ENCODE data around the gene PABPC1L. TPM values are rescaled to one million over a fixed set of nuclear protein-coding genes. Genes with fewer than 3 reads are reported as not detected.

PABPC1L gene
- total RNA-seq, 1 donor from 2014 or later = 61.1 TPM

DNA sequence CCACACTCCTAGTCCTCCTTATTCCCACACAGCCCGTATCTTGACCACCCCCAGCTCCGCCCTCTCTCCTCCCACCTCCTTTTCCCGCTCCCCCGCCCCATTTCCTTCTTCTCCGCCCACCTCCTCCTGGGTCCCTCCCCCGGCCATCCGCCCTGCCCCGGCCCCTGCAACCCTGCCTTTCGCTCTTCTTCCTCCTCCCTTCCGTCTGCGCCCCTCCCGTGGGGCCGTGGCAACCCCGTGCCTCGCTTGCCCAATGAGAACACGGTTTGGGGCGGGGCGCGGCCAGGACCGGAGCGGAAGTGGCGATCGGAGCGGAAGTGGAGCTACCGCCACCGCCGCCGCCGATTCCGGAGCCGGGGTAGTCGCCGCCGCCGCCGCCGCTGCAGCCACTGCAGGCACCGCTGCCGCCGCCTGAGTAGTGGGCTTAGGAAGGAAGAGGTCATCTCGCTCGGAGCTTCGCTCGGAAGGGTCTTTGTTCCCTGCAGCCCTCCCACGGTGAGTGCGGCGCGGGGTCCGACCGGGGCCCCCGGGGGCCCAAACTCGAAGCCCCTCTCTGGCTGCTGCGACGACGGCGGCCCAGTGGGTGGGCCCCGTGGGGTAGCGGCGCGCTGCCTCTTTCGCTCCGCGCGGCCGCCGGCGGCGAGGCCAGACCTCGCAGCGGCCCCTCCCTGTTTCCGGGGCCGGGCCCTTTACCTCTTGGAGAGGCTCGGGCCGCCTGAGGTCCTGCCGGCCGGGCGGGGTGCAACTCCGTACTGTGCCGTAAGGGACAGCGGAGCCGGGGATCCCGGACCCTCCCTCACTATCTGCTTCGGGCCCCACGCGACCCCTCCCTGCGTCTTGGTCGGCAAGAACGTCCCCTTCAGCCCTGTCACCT lies 24.2 kb upstream of the PABPC1L start, which contains the start of gene YWHAB:
YWHAB (plus strand) TSS at position 314 of the 874 bp plus-strand sequence. CDS start 15,829 bp downstream, outside the sequence.
- POLR2A ChIA-PET = interaction anchor here (0.5 to 1.6 kb wide), 19 partner anchors 10 to 1295 kb away, joined by 3 to 12 read pairs (median 3); partner anchors contain the start of genes IFT52, PABPC1L, TOMM34 and TTPAL
- DNase-seq (peak; percentile 96), ATAC-seq (ENCODE audit: low read depth) (peak; percentile 98)
- Mint-ChIP-seq H3K9me3 (no peaks in the 10 kb centered on the region), H3K27me3 (no peaks in the 10 kb centered on the region), H3K4me1 (peaks cover 60% of the 10 kb centered on the region), H3K27ac (peak within 1 kb of the TSS; percentile 91), H3K4me3 (peak within 1 kb of the TSS; percentile 94), H3K36me3 (ENCODE audit: low read depth) (peaks cover 29% of the 10 kb centered on the region)
- intact Hi-C loops (cut with micrococcal nuclease) = loop anchor here (1.0 to 10.0 kb wide), 11 partner anchors 11 to 1799 kb away; partner anchors contain the start of genes PABPC1L, PKIG, SERINC3 and SRSF6
- CTCF ChIA-PET = interaction anchor here (1.0 kb wide), 1 partner anchor 99 kb away, joined by 3 read pairs; no protein-coding TSS in a partner anchor
- TF ChIP-seq, protein P1, sequence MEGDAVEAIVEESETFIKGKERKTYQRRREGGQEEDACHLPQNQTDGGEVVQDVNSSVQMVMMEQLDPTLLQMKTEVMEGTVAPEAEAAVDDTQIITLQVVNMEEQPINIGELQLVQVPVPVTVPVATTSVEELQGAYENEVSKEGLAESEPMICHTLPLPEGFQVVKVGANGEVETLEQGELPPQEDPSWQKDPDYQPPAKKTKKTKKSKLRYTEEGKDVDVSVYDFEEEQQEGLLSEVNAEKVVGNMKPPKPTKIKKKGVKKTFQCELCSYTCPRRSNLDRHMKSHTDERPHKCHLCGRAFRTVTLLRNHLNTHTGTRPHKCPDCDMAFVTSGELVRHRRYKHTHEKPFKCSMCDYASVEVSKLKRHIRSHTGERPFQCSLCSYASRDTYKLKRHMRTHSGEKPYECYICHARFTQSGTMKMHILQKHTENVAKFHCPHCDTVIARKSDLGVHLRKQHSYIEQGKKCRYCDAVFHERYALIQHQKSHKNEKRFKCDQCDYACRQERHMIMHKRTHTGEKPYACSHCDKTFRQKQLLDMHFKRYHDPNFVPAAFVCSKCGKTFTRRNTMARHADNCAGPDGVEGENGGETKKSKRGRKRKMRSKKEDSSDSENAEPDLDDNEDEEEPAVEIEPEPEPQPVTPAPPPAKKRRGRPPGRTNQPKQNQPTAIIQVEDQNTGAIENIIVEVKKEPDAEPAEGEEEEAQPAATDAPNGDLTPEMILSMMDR (IDR thresholded peaks at IDR 0.05) = no peak

DNA sequence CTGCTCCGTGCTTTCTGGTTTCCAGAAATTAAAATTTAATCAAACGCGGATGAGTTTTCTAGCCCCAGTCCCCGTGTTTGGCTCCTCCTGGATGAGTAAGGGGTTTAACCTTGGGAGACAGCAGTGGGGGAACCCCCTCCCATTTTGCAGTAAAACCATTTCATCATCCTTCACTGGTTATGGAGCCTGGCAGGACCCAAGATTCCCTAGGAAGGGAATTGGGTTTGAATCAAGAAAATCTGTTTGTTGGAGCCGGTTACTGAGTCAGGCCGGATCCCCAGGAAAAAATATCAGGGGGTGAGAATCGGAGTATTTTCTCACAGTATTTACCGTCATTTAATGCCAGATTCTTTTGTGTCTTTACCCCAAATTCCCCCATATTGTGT lies 23.6 kb upstream of the PABPC1L start:
- POLR2A ChIA-PET = interaction anchor here (0.5 to 1.6 kb wide), 3 partner anchors 23 to 899 kb away, joined by 4 to 12 read pairs (median 12); partner anchors contain the start of gene PABPC1L
- CTCF ChIA-PET = no interaction called here
- TF ChIP-seq, protein P1 (IDR thresholded peaks at IDR 0.05) = no peak
- intact Hi-C loops (cut with micrococcal nuclease) = loop anchor here (1.0 to 10.0 kb wide), 8 partner anchors 10 to 1799 kb away; partner anchors contain the start of genes PABPC1L, PKIG, SRSF6 and STK4
- Mint-ChIP-seq H3K27me3 (no peaks in the 10 kb centered on the region), H3K36me3 (ENCODE audit: low read depth) (peaks cover 33% of the 10 kb centered on the region), H3K27ac (peak overlapping the region; percentile 87), H3K9me3 (no peaks in the 10 kb centered on the region), H3K4me3 (peak overlapping the region; percentile 94), H3K4me1 (peaks cover 66% of the 10 kb centered on the region)
- ATAC-seq (ENCODE audit: low read depth) (no peak), DNase-seq (no peak)

DNA sequence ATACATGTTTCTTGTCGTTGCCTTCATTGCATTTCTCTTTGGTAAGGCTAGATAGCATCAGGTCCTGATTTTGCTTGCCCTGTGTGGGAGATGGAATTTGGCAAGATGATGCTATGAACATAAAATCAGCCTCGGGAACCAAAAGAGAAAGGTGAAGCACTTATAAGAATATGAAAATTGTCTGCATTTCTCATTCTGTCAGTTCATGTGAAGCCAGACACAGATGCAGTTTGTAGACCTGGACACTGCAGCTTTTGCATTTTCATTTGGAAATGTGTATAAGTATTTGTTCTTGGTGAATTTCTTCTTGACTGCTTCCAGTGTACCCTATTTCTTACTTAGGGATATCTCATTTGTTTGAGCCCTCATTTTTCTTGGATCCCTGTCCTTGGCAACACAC lies 23.0 kb upstream of the PABPC1L start:
- Mint-ChIP-seq H3K27me3 (no peaks in the 10 kb centered on the region), H3K27ac (peak overlapping the region; percentile 87), H3K4me3 (peak overlapping the region; percentile 94), H3K36me3 (ENCODE audit: low read depth) (peaks cover 36% of the 10 kb centered on the region), H3K9me3 (no peaks in the 10 kb centered on the region), H3K4me1 (peaks cover 72% of the 10 kb centered on the region)
- ATAC-seq (ENCODE audit: low read depth) (no peak), DNase-seq (no peak)
- POLR2A ChIA-PET = no interaction called here
- intact Hi-C loops (cut with micrococcal nuclease) = loop anchor here (1.0 to 10.0 kb wide), 8 partner anchors 9 to 1798 kb away; partner anchors contain the start of genes PABPC1L, PKIG, SRSF6 and STK4
- TF ChIP-seq, protein P1 (IDR thresholded peaks at IDR 0.05) = no peak
- CTCF ChIA-PET = no interaction called here

DNA sequence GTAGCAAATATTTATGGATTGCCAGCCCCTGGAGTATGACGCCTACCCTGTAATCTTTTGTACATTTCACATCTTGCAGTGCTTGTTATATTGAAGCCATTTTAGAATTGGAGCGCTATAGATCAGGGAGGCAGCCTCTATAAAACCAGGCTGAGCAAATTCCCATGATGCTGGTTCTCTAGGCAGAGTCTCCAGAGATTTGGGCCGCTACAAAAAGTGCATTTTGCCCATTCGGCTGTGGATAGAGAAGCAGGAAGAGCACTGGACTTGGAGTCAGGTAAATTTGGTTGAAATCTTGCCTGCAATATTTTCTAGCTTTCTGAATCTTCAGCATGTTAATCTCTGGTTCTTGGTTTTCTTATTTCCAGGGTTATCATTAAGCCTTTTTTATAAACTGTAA lies 22.4 kb upstream of the PABPC1L start:
- ATAC-seq (ENCODE audit: low read depth) (no peak), DNase-seq (no peak)
- H3K27ac Mint-ChIP-seq = peak overlapping the region; percentile 87
- no peaks in the 10 kb centered on the region for H3K9me3 Mint-ChIP-seq
- CTCF ChIA-PET = interaction anchor here (1.1 kb wide), 1 partner anchor 208 kb away, joined by 3 read pairs; no protein-coding TSS in a partner anchor
- H3K36me3 Mint-ChIP-seq (ENCODE audit: low read depth) = peaks cover 41% of the 10 kb centered on the region
- intact Hi-C loops (cut with micrococcal nuclease) = loop anchor here (2.0 to 10.0 kb wide), 6 partner anchors 79 to 1797 kb away; partner anchors contain the start of genes PKIG, SRSF6, STK4 and TP53RK
- H3K4me3 Mint-ChIP-seq = peak overlapping the region; percentile 94
- peaks cover 78% of the 10 kb centered on the region for H3K4me1 Mint-ChIP-seq
- TF ChIP-seq, protein P1 (IDR thresholded peaks at IDR 0.05) = no peak
- no peaks in the 10 kb centered on the region for H3K27me3 Mint-ChIP-seq
- POLR2A ChIA-PET = interaction anchor here (1.1 to 1.4 kb wide), 2 partner anchors 19 to 80 kb away, joined by 3 read pairs; no protein-coding TSS in a partner anchor

Measured in activated B cell treated with CpG ODN at 0.5 μM for 24 hours (primary cell).